B cell (primary cell): ENCODE measurements around the gene AUTS2. TPM values are rescaled to one million over a fixed set of nuclear protein-coding genes. Genes with fewer than 3 reads are reported as not detected.

Experiments
- ATAC-seq: fragments of 200-7000 bp; cut with Tn5 transposase; one replicate; pipeline ENCODE4 v1.10.0; 2021; ENCODE audit warnings: low read depth, mild to moderate bottlenecking, moderate number of reproducible peaks, moderate library complexity
- CTCF ChIA-PET: fragments of 350-600 bp; sonication (Branson Sonifier 250); formaldehyde crosslinking; loops from one replicate; lab custom pipeline; 2021; ENCODE audit warnings: antibody characterized with exemption, inconsistent platforms; lab: Charles Lee
- POLR2A ChIA-PET: fragments of 350-600 bp; sonication (Branson Sonifier 250); formaldehyde crosslinking; loops from one replicate; lab custom pipeline; 2021; ENCODE audit warnings: antibody characterized with exemption; lab: Charles Lee
- DNase-seq: peaks from one replicate; pipeline ENCODE4 v3.0.0; 2013
- H2AFZ ChIP-seq: 2 replicates; pipeline ENCODE4 v1.6.1; 2012; ENCODE audit warnings: mild to moderate bottlenecking, low read depth, low read length; ENCODE audit not compliant: insufficient read depth, poor library complexity, severe bottlenecking
- H3K27ac ChIP-seq, 2 donors: 1 replicate in 1 of 2; 2 replicates in 1 of 2; pipeline ENCODE4 v1.5.1; 2012 to 2013; ENCODE audit warnings: low read length in 2 of 2, mild to moderate bottlenecking in 2 of 2, moderate library complexity in 1 of 2
- H3K27me3 ChIP-seq, 4 experiments: fragments of 200-600 bp in 1 of 4; sonication (generic) in 1 of 4; replicated peaks in 1 of 4; 1 replicate in 2 of 4; 2 replicates in 2 of 4; pipeline versions ENCODE4 v1.6.1 to v1.7.0; 2013 to 2016; ENCODE audit warnings: low read length in 3 of 4, mild to moderate bottlenecking in 2 of 4, mixed read lengths in 1 of 4, moderate library complexity in 1 of 4; ENCODE audit not compliant: insufficient read depth in 4 of 4, control insufficient read depth in 3 of 4; ENCODE audit errors: control extremely low read depth in 1 of 4
- H3K36me3 ChIP-seq, 2 experiments: replicated peaks in 1 of 2; 1 replicate in 1 of 2; 2 replicates in 1 of 2; pipeline versions ENCODE4 v1.6.1 to v1.7.1; 2013; ENCODE audit warnings: low read length in 1 of 2; ENCODE audit not compliant: insufficient read depth in 2 of 2, control insufficient read depth in 1 of 2; ENCODE audit errors: control extremely low read depth in 1 of 2, extremely low read depth in 1 of 2
- H3K4me1 ChIP-seq, 2 donors: fragments of 200-600 bp in 1 of 2; sonication (generic) in 1 of 2; 1 replicate in 1 of 2; 2 replicates in 1 of 2; pipeline versions ENCODE4 v1.5.1 to v1.6.1; 2013 to 2017; ENCODE audit warnings: low read length in 2 of 2; ENCODE audit not compliant: control insufficient read depth in 2 of 2, insufficient read depth in 2 of 2
- H3K4me2 ChIP-seq: replicated peaks from 2 replicates; pipeline ENCODE3; 2012; ENCODE audit warnings: mild to moderate bottlenecking, low read depth, low read length; ENCODE audit not compliant: poor library complexity, severe bottlenecking
- H3K4me3 ChIP-seq, 5 experiments: fragments of 200-600 bp in 1 of 5; sonication (generic) in 1 of 5; 1 replicate in 3 of 5; 2 replicates in 2 of 5; pipeline versions ENCODE4 v1.5.1 to v1.7.0; 2011 to 2016; ENCODE audit warnings: low read length in 4 of 5, mild to moderate bottlenecking in 4 of 5, low read depth in 2 of 5, control low read depth in 1 of 5, moderate library complexity in 1 of 5; ENCODE audit not compliant: insufficient read depth in 1 of 5; ENCODE audit errors: control extremely low read depth in 1 of 5, extremely low read depth in 1 of 5
- H3K79me2 ChIP-seq: fragments of 200-600 bp; sonication (generic); one replicate; pipeline ENCODE4 v1.6.0; 2016; ENCODE audit warnings: low read length; ENCODE audit not compliant: control insufficient read depth, insufficient read depth
- H3K9ac ChIP-seq: fragments of 200-600 bp; sonication (generic); 2 replicates; pipeline ENCODE4 v1.6.1; 2017; ENCODE audit warnings: mild to moderate bottlenecking, low read length, moderate library complexity
- H3K9me3 ChIP-seq, 3 donors: one replicate each; pipeline versions ENCODE4 v1.6.1 to v1.7.1; 2013; ENCODE audit warnings: low read length in 2 of 3; ENCODE audit not compliant: control insufficient read depth in 2 of 3, insufficient read depth in 1 of 3; ENCODE audit errors: control extremely low read depth in 1 of 3
- H4K20me1 ChIP-seq: 2 replicates; pipeline ENCODE4 v1.6.0; 2012; ENCODE audit warnings: mild to moderate bottlenecking, low read length; ENCODE audit not compliant: insufficient read depth, control insufficient read depth, poor library complexity, severe bottlenecking
- H3K27ac Mint-ChIP-seq: one replicate; pipeline ENCODE4 v1.8.0; 2021; ENCODE audit warnings: mixed read lengths
- H3K27me3 Mint-ChIP-seq: one replicate; pipeline ENCODE4 v1.8.0; 2021; ENCODE audit warnings: mixed read lengths
- H3K4me1 Mint-ChIP-seq: one replicate; pipeline ENCODE4 v1.8.0; 2021; ENCODE audit warnings: mixed read lengths
- H3K4me3 Mint-ChIP-seq: one replicate; pipeline ENCODE4 v1.8.0; 2021; ENCODE audit warnings: mixed read lengths
- H3K9me3 Mint-ChIP-seq: one replicate; pipeline ENCODE4 v1.8.0; 2022; ENCODE audit warnings: mixed read lengths; ENCODE audit not compliant: insufficient read depth
- EZH2 ChIP-seq: IDR thresholded peaks from 2 replicates; pipeline ENCODE4 v1.6.1; 2012; ENCODE audit warnings: borderline replicate concordance, low read depth, mild to moderate bottlenecking, moderate library complexity, low read length; ENCODE audit not compliant: insufficient read depth, poor library complexity, severe bottlenecking
- WGBS: methylation state at CpG from one replicate; pipeline ENCODE4 v1.1.5; 2013; ENCODE audit warnings: missing lambda C conversion rate; ENCODE audit not compliant: insufficient coverage; 5-methylcytosine and 5-hydroxymethylcytosine counted together
- intact Hi-C: fragments of 100-400 bp; cut with micrococcal nuclease; formaldehyde crosslinking; loops from one replicate; pipeline ENCODE4 v1.10.0; 2022
- polyA plus RNA-seq: library from polyadenylated mRNA; depleted of rRNA; stranded (reverse); fragments of >200 nt; gene quantifications from 2 replicates; pipeline ENCODE4 v1.2.3, GENCODE V29; 2012
- total RNA-seq, 2 donors: library from RNA; stranded (reverse); fragments of 120-200 nt in 1 of 2; gene quantifications; 1 replicate in 1 of 2; 2 replicates in 1 of 2; pipeline versions ENCODE4 v1.2.3 to v1.2.4, GENCODE V29; 2013 to 2022
- TF ChIP-seq, protein P1 (sequence below): fragments of 200-600 bp; IDR thresholded peaks from one replicate; pipeline ENCODE4 v1.8.0; 2022; ENCODE audit warnings: antibody characterized with exemption, mild to moderate bottlenecking

The AUTS2 gene
- total and polyA plus RNA-seq, 2 donors (not counting 1 experiment from before 2014, with no cell fraction given), result 22.3 to 35.0 TPM

DNA sequence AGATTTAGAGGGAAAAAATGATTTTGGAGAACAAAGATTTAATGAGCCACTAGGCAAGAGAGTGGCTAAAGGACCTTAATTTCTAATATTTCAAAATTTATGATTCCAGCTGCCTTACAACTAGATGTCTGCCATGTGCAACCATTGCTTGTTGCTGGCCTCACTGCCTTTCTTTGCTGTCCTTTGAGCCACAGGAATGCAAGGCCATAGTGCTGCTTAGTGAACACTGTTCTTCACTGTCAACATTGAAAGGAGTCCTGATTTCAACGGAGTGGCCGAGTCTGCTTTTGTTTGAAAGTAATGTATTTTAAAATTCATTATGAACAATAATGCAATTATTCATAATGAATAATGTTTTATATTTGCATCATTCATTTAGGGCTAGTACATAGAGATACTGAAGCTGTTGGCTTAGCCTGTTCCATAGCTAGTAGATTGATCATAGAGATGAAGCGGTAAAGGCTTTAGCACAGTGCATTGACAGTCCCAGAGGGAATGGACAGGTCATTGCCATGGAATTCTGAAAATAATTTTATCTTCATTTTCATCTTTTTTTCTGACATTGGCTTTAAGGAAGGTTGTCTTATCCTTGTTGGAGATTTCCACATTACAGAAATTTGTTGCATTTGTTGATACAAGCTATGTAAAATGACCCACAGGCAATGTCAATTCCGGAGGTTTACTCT is 544.1 kb downstream of the AUTS2 start:
- Mint-ChIP-seq H3K27me3 (no peaks in the 10 kb centered on the region), H3K4me1 (no peaks in the 10 kb centered on the region), H3K9me3 (no peaks in the 10 kb centered on the region), H3K4me3 (no peak overlapping the region), H3K27ac (no peak overlapping the region)
- DNase-seq (no peak), ATAC-seq (no peak)
- Histone ChIP-seq H4K20me1 (no peaks in the 10 kb centered on the region), H3K9me3 (no peaks in the 10 kb centered on the region), H3K4me2 (no peak overlapping the region), H3K9ac (no peak overlapping the region), H2AFZ (no peak overlapping the region), H3K27ac (no peak overlapping the region), H3K27me3 (no peaks in the 10 kb centered on the region), H3K36me3 (no peaks in the 10 kb centered on the region), H3K4me3 (no peak overlapping the region), H3K79me2 (no peaks in the 10 kb centered on the region), H3K4me1 (no peaks in the 10 kb centered on the region)
- ChIA-PET POLR2A (no interaction called here), CTCF (no interaction called here)
- TF ChIP-seq, protein P1, sequence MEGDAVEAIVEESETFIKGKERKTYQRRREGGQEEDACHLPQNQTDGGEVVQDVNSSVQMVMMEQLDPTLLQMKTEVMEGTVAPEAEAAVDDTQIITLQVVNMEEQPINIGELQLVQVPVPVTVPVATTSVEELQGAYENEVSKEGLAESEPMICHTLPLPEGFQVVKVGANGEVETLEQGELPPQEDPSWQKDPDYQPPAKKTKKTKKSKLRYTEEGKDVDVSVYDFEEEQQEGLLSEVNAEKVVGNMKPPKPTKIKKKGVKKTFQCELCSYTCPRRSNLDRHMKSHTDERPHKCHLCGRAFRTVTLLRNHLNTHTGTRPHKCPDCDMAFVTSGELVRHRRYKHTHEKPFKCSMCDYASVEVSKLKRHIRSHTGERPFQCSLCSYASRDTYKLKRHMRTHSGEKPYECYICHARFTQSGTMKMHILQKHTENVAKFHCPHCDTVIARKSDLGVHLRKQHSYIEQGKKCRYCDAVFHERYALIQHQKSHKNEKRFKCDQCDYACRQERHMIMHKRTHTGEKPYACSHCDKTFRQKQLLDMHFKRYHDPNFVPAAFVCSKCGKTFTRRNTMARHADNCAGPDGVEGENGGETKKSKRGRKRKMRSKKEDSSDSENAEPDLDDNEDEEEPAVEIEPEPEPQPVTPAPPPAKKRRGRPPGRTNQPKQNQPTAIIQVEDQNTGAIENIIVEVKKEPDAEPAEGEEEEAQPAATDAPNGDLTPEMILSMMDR, result no peak
- no peak for TF ChIP-seq EZH2
- intact Hi-C loops, result no loop called here
- no CpG with 5 or more reads among the region's 4 CpGs for WGBS

DNA sequence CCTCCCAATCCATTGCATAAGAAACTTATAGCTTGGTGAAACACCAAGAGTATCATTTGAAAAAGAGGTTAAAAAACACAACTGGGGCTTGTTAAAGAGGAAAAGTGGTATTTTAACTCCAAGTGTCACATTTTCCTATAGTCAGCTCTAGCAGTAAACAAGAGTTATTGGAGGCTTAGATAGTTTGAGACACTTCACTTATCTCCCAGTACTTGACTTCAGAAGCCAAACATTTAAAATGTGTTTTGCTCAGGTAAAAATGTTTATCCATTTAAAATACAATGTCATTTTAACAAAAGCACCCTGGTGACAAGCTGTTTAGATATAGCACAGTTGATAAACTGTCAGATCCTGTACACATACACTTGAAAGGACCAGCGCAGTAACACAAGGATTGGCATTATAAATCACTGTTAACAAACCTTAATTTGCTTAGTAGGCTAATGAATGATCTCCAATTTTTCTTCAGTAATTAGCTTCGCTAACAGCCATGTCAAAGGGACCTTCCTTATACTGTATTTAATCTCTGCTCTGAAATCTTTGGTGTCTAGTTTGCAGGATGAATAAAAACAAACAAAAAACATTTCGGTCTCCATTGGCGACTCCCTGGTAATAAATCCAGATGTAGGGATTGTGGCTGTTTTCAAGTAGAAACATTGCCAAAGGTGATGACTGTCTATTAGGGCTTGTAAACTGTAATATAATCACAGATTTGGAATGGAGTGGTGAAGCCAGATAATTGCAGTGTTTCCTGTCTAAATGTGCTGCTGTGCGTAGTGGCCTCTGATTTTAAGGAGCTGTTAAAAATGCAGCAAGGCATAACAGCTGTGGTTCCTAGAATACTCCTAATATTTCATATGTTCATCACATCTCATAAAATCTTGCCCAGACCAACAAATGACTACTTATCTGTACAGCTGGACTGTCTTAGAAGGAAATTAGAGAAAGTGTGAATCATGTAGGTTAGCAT is 545.1 kb downstream of the AUTS2 start:
- WGBS, result no CpG with 5 or more reads among the region's 5 CpGs
- no peaks in the 10 kb centered on the region for H4K20me1 ChIP-seq
- Mint-ChIP-seq H3K27ac (no peak overlapping the region), H3K4me3 (no peak overlapping the region), H3K9me3 (no peaks in the 10 kb centered on the region), H3K27me3 (no peaks in the 10 kb centered on the region), H3K4me1 (no peaks in the 10 kb centered on the region)
- DNase-seq (no peak), ATAC-seq (no peak)
- ChIA-PET CTCF (no interaction called here), POLR2A (no interaction called here)
- H3K4me3 ChIP-seq, result no peak overlapping the region
- no peaks in the 10 kb centered on the region for H3K27me3 ChIP-seq
- no peaks in the 10 kb centered on the region for H3K36me3 ChIP-seq
- TF ChIP-seq EZH2, result no peak
- TF ChIP-seq, protein P1, result no peak
- H3K4me2 ChIP-seq, result no peak overlapping the region
- intact Hi-C loops, result no loop called here
- H3K27ac ChIP-seq, result no peak overlapping the region
- H3K79me2 ChIP-seq, result no peaks in the 10 kb centered on the region
- H3K9ac ChIP-seq, result no peak overlapping the region
- no peaks in the 10 kb centered on the region for H3K4me1 ChIP-seq
- H2AFZ ChIP-seq, result no peak overlapping the region
- no peaks in the 10 kb centered on the region for H3K9me3 ChIP-seq
